C4-2B (cell line): ENCODE results near the gene GYS2.

Experiments
- ZFX ChIP-seq: fragments of 450-650 bp; IDR thresholded peaks from 2 replicates; pipeline ENCODE4 v1.6.1; 2017
- TF ChIP-seq, protein P1 (sequence below): fragments of 450-650 bp; conservative IDR thresholded peaks from 2 replicates; pipeline ENCODE4 v1.5.1; 2017; ENCODE audit warnings: mild to moderate bottlenecking

DNA sequence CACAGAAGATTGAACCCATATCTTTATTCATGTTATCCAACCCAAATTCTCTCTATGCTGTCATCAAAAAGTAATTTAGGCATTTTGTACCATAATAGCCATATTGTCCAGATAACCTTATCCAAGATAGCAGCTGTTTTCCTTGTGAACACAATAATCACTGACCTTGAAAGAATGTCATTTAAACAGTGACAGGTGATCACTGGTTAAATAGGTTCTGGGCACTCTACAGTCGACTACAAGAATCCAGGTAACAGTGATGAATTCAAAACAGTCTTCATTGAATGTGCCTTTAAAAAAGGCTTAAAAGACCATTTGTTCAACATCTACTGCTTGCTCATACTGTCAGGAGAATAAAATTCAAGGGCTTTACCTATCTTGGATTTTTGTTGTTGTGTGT is 83.1 kb downstream of the GYS2 start:
- TF ChIP-seq, protein P1, sequence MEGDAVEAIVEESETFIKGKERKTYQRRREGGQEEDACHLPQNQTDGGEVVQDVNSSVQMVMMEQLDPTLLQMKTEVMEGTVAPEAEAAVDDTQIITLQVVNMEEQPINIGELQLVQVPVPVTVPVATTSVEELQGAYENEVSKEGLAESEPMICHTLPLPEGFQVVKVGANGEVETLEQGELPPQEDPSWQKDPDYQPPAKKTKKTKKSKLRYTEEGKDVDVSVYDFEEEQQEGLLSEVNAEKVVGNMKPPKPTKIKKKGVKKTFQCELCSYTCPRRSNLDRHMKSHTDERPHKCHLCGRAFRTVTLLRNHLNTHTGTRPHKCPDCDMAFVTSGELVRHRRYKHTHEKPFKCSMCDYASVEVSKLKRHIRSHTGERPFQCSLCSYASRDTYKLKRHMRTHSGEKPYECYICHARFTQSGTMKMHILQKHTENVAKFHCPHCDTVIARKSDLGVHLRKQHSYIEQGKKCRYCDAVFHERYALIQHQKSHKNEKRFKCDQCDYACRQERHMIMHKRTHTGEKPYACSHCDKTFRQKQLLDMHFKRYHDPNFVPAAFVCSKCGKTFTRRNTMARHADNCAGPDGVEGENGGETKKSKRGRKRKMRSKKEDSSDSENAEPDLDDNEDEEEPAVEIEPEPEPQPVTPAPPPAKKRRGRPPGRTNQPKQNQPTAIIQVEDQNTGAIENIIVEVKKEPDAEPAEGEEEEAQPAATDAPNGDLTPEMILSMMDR: no peak
- no peak for TF ChIP-seq ZFX
